ENCODE measurements around the gene CFAP46.

DNA sequence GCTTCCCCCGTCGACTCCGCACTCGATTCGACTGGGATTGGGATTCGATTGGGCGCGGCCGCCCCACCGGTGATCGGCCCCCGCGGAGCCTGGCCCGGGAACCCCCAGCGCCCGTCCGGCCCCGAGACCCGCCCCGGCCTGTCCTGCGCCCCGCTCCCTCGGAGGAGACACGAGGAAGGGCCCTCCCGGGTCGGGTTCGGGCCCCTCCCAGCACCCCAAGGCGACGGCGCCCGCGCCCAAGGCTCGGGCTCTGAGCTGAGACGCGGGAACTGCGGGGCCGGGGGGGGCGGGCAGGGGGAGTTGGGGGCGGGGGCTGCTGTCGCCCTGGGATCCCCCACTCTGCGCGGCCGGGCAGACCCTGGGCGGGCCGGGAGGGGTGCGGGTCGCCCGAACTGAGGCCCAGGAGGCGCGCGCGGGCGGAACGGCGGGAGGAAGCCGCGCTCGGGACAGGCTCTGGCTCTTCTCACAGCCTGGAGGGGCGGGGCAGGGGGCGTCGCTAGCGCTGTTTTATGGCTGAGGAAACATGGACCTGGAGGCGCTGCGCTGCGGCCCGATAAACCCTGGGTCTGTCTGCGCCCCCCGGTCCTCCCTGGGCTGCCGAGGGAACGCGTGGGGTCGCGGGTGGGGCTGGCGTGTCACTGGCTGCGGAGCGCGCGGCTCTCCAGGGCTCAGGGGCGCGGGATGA, 154.7 kb downstream of the CFAP46 start:
- TF ChIP-seq POLR2A (IDR thresholded peaks at IDR 0.05) (no peak), EP300 (IDR thresholded peaks at IDR 0.05) (no peak)
- TF ChIP-seq, protein P1, sequence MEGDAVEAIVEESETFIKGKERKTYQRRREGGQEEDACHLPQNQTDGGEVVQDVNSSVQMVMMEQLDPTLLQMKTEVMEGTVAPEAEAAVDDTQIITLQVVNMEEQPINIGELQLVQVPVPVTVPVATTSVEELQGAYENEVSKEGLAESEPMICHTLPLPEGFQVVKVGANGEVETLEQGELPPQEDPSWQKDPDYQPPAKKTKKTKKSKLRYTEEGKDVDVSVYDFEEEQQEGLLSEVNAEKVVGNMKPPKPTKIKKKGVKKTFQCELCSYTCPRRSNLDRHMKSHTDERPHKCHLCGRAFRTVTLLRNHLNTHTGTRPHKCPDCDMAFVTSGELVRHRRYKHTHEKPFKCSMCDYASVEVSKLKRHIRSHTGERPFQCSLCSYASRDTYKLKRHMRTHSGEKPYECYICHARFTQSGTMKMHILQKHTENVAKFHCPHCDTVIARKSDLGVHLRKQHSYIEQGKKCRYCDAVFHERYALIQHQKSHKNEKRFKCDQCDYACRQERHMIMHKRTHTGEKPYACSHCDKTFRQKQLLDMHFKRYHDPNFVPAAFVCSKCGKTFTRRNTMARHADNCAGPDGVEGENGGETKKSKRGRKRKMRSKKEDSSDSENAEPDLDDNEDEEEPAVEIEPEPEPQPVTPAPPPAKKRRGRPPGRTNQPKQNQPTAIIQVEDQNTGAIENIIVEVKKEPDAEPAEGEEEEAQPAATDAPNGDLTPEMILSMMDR (IDR thresholded peaks at IDR 0.05): no peak

Measured in ovary (tissue), 3 donors.